NCI-H748 (cell line): ENCODE measurements around the gene ARSB.
"Not testable (repeated sequence)": the region's sequence is repeated elsewhere in the genome, so short reads cannot be mapped to it uniquely, and the experiment has no call there.

Experiments used
- DNase-seq: peaks from one replicate; lab custom pipeline; 2025; ENCODE audit not compliant: unreplicated experiment; lab: John Stamatoyannopoulos, UW

Gene ARSB

GRCh38 chr5:78785454-78785853 is 199.7 kb downstream of the ARSB start:
- DNase-seq: no peak

GRCh38 chr5:78783434-78784130 is 201.5 kb downstream of the ARSB start:
- no peak for DNase-seq

DNA sequence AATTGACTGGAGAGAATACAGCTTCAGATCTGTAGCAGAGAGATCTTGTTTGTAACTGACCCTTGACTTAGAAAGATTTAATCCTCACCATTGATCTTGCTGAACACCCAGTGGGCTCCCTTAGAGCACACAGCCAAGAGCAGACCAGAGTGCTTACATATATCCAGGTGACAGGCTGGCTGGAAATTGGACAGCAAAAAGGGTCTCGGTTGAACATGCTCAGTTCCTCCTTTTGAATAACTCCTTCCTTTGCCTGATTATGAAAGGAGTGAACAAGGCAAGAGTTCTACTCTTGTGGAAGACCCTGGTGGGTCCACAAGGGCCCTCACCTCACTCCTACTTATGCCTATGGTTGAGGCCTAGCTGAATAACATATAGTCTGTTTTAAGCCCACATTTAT is 202.4 kb downstream of the ARSB start:
- DNase-seq: no peak

DNA sequence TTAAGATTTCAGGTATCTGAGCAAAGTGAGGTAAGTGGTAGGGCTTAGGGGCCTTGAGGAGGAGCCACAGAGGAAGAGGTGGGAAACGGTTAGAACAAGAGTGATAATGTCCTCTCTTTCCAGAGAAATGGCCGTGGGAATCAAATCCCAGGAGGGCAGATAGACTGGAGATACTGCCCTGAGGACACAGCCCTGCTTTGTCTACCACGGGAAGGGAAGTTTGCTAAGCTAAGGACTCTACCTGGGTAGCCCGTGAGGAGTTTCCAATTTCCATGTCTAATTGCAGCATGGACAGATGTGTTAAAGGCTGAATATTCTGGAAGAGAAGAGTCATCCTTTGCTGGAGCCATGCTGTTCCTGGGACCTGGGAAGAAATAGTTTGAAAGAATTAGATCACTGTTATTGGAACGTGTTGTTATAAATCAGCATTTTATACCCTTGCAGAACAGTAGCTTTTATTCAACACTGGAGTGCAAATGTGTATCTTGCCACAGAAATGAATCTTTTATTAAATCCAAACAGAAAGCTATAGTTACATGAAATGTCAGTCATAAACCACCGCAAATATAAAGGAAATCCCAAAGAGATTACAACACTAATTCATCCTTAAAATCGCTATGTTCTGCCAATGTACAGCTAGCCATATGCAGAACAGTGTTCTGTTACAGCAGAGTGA is 203.4 kb downstream of the ARSB start:
- DNase-seq: no peak

GRCh38 chr5:78779771-78780616 is 205.1 kb downstream of the ARSB start:
- no peak for DNase-seq

GRCh38 chr5:78779262-78779661 is 205.8 kb downstream of the ARSB start:
- DNase-seq: no peak

DNA sequence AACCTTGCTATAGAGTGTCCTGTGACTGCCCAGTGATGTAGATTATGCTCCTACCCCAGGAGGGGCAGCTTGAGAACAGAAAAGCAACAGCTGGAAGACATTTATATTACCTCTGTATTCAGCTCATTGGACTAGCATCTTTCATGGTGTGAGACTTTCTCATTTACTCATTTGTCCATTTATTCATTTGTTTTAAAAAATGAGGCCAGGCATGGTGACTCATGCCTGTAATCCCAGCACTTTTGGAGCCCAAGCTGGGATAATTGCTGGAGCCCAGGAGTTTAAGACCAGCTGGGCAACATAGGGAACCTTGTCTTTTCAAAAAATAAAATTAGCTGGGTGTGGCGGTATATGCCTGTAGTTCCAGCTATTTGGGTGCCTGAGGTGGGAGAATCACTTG is 206.6 kb downstream of the ARSB start:
- DNase-seq: no peak

DNA sequence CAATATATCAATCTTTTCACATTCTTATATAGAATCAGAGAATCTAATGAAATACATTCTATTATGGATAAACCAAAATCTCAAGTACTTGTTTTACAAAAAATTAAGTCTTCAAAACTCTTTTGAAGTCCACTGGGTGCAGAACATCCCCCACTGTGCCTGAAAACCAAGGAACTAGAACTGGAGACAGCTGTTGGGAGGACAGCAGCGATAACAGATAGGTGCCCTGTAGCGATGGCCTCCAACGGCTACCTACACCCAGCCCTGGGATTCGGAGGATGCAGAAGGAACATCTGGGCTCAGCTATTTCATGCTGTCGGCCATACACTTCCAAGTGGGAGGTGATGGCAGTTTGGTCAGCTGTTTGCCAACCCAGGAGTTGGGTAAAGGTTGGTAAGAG is 207.2 kb downstream of the ARSB start:
- DNase-seq: no peak

GRCh38 chr5:78776637-78777036 is 208.5 kb downstream of the ARSB start:
- DNase-seq: no peak

GRCh38 chr5:78773655-78774054 is 211.5 kb downstream of the ARSB start:
- no peak for DNase-seq

- no peak for DNase-seq
Observed at GRCh38 chr5:78771260-78772205, 213.6 kb downstream of the ARSB start.

DNA sequence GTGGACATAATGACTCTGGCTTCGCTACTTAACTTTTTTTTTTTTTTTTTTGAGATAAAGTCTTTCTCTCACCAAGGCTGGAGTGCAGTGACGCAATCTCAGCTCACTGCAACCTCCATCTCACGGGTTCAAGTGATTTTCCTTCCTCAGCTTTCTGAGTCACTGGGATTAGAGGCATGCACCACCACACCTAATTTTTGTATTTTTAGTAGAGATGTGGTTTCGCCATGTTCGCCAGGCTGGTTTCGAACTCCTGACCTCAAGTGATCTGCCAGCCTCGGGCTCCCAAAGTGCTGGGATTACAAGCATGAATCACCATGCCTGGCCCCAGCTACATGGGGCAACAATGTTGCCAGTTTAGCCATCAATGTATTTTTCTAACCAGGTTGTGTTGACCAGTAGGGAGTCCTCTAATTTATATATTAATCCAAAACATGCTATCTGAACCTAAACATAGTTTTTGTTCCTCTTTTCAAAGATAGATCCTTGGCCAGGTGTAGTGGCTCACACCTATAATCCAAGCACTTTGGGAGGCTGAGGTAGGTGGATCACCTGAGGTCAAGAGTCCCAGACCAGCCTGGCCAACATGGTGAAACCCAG is 216.2 kb downstream of the ARSB start:
- DNase-seq: no peak

DNA sequence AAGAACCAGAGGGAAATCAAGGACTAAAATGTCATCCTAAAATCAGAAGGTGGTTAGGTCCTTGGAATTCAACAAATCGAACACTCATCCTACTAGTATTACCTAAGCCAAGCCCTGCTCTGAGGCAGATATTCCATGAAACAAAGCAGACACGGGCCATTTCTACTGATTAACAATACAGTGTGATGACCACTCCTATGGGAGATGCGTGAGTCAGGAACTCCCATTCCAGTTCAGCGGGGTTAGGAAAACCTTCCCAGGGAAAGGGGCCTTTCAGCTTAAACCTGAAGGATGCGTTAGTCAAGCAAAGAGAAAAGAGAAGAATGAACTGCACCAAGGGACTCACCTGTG is 218.7 kb downstream of the ARSB start:
- no peak for DNase-seq

GRCh38 chr5:78765756-78766411 is 219.2 kb downstream of the ARSB start:
- DNase-seq: no peak

- no peak for DNase-seq
Observed at GRCh38 chr5:78765116-78765515, 220.0 kb downstream of the ARSB start.

GRCh38 chr5:78763659-78764189 is 221.4 kb downstream of the ARSB start:
- no peak for DNase-seq

DNA sequence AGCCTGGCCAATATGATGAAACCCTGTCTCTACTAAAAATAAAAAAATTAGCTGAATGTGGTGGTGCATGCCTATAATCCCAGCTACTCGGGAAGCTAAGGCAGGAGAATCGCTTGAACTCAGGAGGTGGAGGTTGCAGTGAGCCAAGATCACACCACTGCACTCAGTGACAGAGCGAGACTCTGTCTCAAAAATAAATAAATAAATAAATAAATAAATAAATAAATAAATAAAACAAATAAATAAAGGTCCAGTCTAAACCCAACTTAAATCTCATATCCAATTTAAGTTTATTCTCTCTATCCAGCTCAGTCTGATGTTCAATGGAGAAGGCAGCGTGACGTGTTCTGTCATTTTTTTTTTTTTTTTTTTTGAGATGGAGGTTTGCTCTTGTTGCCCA is 222.4 kb downstream of the ARSB start:
- not testable (repeated sequence) for DNase-seq

DNA sequence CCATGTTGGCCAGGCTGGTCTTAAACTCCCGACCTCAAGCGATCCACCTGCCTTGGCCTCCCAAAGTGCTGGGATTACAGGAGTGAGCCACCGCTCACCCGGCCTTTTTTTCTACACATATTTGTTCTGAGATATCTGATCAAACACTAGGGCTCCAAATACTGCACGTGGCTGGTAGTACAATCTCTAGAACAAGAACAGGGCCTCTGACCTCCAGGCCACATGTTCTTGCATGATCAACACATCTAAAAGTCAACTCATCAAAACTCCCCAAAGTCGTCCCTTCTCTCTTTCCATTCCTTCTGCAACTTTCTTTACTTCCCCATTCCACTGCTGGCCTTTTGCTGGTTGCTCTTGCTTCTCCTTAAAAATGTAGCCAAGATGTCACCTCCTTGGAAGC is 223.3 kb downstream of the ARSB start:
- no peak for DNase-seq

GRCh38 chr5:78760770-78761169 is 224.3 kb downstream of the ARSB start:
- no peak for DNase-seq

DNA sequence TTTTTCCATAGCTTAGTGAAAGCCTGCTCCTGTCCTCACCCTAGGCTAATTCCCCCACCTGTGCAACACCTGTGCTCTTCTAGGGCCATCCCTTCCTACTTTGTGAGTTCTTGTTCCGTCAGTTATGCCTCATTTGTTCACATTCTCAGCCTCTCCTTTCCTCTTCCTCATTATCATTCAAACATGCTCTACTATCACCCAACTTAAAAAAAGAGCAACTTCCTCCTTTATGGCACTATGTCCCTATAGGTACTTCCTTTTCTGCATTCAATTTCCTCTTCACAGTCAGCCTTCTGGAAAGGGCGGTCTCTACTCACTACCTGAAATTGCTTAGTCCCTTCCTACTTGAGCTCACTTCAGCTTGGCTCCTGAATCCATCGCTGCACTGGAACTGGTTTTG is 224.7 kb downstream of the ARSB start:
- DNase-seq: no peak
